Nephron progenitor cell (in vitro differentiated cells): ENCODE data around the gene MRTFA.

Source experiments
- DNase-seq: peaks from one replicate; pipeline ENCODE4 v3.0.0; 2021
- H3K27ac Mint-ChIP-seq: 2 replicates; pipeline ENCODE4 v1.8.0; 2021; ENCODE audit warnings: mild to moderate bottlenecking, moderate library complexity, mixed read lengths
- H3K27me3 Mint-ChIP-seq: 2 replicates; pipeline ENCODE4 v1.8.0; 2021; ENCODE audit warnings: mild to moderate bottlenecking, low read depth, mixed read lengths; ENCODE audit not compliant: poor library complexity
- H3K36me3 Mint-ChIP-seq: 2 replicates; pipeline ENCODE4 v1.8.0; 2021; ENCODE audit warnings: low read depth, mixed read lengths
- H3K4me1 Mint-ChIP-seq: 2 replicates; pipeline ENCODE4 v1.8.0; 2021; ENCODE audit warnings: mixed read lengths
- H3K4me3 Mint-ChIP-seq: 2 replicates; pipeline ENCODE4 v1.8.0; 2021; ENCODE audit warnings: mild to moderate bottlenecking, moderate library complexity, mixed read lengths
- H3K9me3 Mint-ChIP-seq: 2 replicates; pipeline ENCODE4 v1.8.0; 2021; ENCODE audit warnings: mild to moderate bottlenecking, moderate library complexity, mixed read lengths
- CTCF ChIP-seq: fragments of 200-600 bp; sonication (generic); IDR thresholded peaks from 2 replicates; pipeline ENCODE4 v1.5.0; 2021; ENCODE audit warnings: antibody characterized with exemption

The MRTFA gene

GRCh38 chr22:40636380-40637182, at the start of gene MRTFA:
TSS of gene MRTFA (minus strand) at chr22:40636719.
- Mint-ChIP-seq H3K27ac (peak within 1 kb of the TSS; percentile 57), H3K27me3 (peaks cover 3% of the 10 kb centered on the region), H3K4me3 (peak within 1 kb of the TSS; percentile 93), H3K9me3 (peaks cover 4% of the 10 kb centered on the region), H3K4me1 (peaks cover 42% of the 10 kb centered on the region), H3K36me3 (peaks cover 18% of the 10 kb centered on the region)
- no peak for TF ChIP-seq CTCF
- DNase-seq, result peak; percentile 100

- no peak for DNase-seq
- no peak for TF ChIP-seq CTCF
- no peaks in the 10 kb centered on the region for H3K9me3 Mint-ChIP-seq
- peaks cover 16% of the 10 kb centered on the region for H3K27me3 Mint-ChIP-seq
- no peaks in the 10 kb centered on the region for H3K36me3 Mint-ChIP-seq
- no peak overlapping the region for H3K27ac Mint-ChIP-seq
- no peak overlapping the region for H3K4me3 Mint-ChIP-seq
- peaks cover 52% of the 10 kb centered on the region for H3K4me1 Mint-ChIP-seq
These were observed 48.9 kb upstream of the MRTFA start for GRCh38 chr22:40685406-40685805.

GRCh38 chr22:40684728-40685127, 48.2 kb upstream of the MRTFA start:
- TF ChIP-seq CTCF, result no peak
- DNase-seq, result no peak
- H3K9me3 Mint-ChIP-seq, result no peaks in the 10 kb centered on the region
- no peaks in the 10 kb centered on the region for H3K36me3 Mint-ChIP-seq
- no peak overlapping the region for H3K27ac Mint-ChIP-seq
- peak overlapping the region; percentile 56 for H3K4me3 Mint-ChIP-seq
- H3K4me1 Mint-ChIP-seq, result peaks cover 54% of the 10 kb centered on the region
- peaks cover 21% of the 10 kb centered on the region for H3K27me3 Mint-ChIP-seq

- Mint-ChIP-seq H3K4me3 (peak overlapping the region; percentile 37), H3K27ac (peak overlapping the region; percentile 59)
These were observed 44.9 kb upstream of the MRTFA start for GRCh38 chr22:40681451-40681850.

GRCh38 chr22:40680819-40681183, 44.3 kb upstream of the MRTFA start:
- no peak overlapping the region for H3K27ac Mint-ChIP-seq
- peak overlapping the region; percentile 84 for H3K4me3 Mint-ChIP-seq
- H3K4me1 Mint-ChIP-seq, result peaks cover 63% of the 10 kb centered on the region
- H3K27me3 Mint-ChIP-seq, result peaks cover 35% of the 10 kb centered on the region
- no peak for TF ChIP-seq CTCF
- no peaks in the 10 kb centered on the region for H3K36me3 Mint-ChIP-seq
- no peaks in the 10 kb centered on the region for H3K9me3 Mint-ChIP-seq
- DNase-seq, result no peak

More at GRCh38 chr22:40681451-40681850, 44.9 kb upstream of the MRTFA start:
- H3K9me3 Mint-ChIP-seq, result no peaks in the 10 kb centered on the region
- H3K27me3 Mint-ChIP-seq, result peaks cover 31% of the 10 kb centered on the region
- no peak for TF ChIP-seq CTCF
- H3K4me1 Mint-ChIP-seq, result peaks cover 66% of the 10 kb centered on the region
- no peaks in the 10 kb centered on the region for H3K36me3 Mint-ChIP-seq
- DNase-seq, result no peak
